Mesodermal cell (in vitro differentiated cells): ENCODE results near the gene GRAMD1B.

ENCODE experiments used
- H3K27ac ChIP-seq: 2 replicates; pipeline ENCODE4 v1.7.0; 2013; ENCODE audit warnings: mild to moderate bottlenecking, low read depth, low read length, moderate library complexity; ENCODE audit not compliant: severe bottlenecking
- H3K36me3 ChIP-seq: 2 replicates; pipeline ENCODE4 v1.7.1; 2013; ENCODE audit warnings: mild to moderate bottlenecking, low read length, moderate library complexity; ENCODE audit not compliant: control insufficient read depth, insufficient read depth
- H3K4me1 ChIP-seq: one replicate; pipeline ENCODE4 v1.7.1; 2013; ENCODE audit warnings: mild to moderate bottlenecking, low read length; ENCODE audit not compliant: insufficient read depth, control insufficient read depth, poor library complexity, severe bottlenecking
- H3K4me3 ChIP-seq: 2 replicates; pipeline ENCODE4 v1.7.0; 2013; ENCODE audit warnings: low read length, control low read depth, mild to moderate bottlenecking; ENCODE audit not compliant: insufficient read depth, poor library complexity, severe bottlenecking; ENCODE audit errors: extremely low read depth
- H3K9me3 ChIP-seq: 2 replicates; pipeline ENCODE4 v1.7.1; 2013; ENCODE audit warnings: mild to moderate bottlenecking, low read length, moderate library complexity; ENCODE audit not compliant: control insufficient read depth
- WGBS, 2 experiments: methylation state at CpG; one replicate each; pipeline ENCODE4 v1.1.5; 2013; ENCODE audit warnings: missing lambda C conversion rate in 2 of 2; ENCODE audit not compliant: insufficient coverage in 2 of 2; 5-methylcytosine and 5-hydroxymethylcytosine counted together

The GRAMD1B gene

DNA sequence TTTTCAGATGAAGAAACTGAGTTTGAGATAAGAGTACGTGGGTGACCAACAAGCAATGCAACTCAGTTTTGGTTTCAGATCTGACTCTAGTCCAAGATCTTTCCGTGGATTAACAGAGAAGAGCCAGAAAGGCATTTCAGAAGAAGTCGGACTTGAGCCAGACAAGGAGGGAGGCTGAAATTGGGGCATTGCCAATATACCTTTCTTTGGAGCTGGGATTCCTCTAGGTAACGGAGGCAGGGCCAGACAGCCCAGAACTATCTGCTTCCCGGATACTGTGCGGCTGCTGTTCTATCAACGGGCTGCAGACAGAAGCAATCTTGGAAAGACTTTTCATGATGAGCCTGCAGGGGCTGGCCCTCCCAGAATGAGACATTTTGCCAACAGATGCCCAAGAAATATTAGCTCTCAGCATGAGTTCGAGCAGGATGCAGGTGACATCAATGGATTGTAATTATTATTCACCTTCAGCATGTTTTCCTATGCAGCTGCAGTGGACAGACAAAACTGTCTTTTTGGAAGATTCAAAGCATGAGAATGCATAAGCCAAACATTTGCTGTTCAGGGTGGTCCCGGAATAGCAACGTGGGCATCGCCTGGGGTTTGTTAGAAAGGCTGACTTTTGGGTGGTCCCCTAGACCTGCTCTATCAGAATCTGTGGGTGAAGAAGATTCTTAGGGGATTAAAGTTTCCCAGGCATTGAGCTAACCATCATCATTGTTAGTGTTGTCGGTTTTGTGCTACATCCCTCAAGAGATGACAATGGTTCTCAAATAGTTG, 128.7 kb downstream of the GRAMD1B start:
- no peak overlapping the region for H3K27ac ChIP-seq

GRCh38 chr11:123559523-123559955, 129.5 kb downstream of the GRAMD1B start:
- H3K27ac ChIP-seq: no peak overlapping the region
- WGBS, 2 experiments: 79 to 82% methylated on average over 12 of the region's 13 CpGs
- peaks cover 3% of the 10 kb centered on the region for H3K4me1 ChIP-seq
- H3K36me3 ChIP-seq: no peaks in the 10 kb centered on the region
- H3K4me3 ChIP-seq: no peak overlapping the region
- H3K9me3 ChIP-seq: peaks cover 4% of the 10 kb centered on the region

More for the DNA sequence above, 128.7 kb downstream of the GRAMD1B start:
- 87 to 93% methylated on average over 11 of the region's 12 CpGs for WGBS, 2 experiments
- H3K4me3 ChIP-seq: no peak overlapping the region
- H3K9me3 ChIP-seq: peaks cover 4% of the 10 kb centered on the region
- peaks cover 3% of the 10 kb centered on the region for H3K4me1 ChIP-seq
- no peaks in the 10 kb centered on the region for H3K36me3 ChIP-seq

GRCh38 chr11:123560006-123560405, 129.9 kb downstream of the GRAMD1B start:
- no peak overlapping the region for H3K27ac ChIP-seq
- no peaks in the 10 kb centered on the region for H3K36me3 ChIP-seq
- H3K4me1 ChIP-seq: peaks cover 3% of the 10 kb centered on the region
- no peak overlapping the region for H3K4me3 ChIP-seq
- peaks cover under 1% of the 10 kb centered on the region for H3K9me3 ChIP-seq
- 79 to 80% methylated on average over 11 to 23 of the region's 23 CpGs for WGBS, 2 experiments

DNA sequence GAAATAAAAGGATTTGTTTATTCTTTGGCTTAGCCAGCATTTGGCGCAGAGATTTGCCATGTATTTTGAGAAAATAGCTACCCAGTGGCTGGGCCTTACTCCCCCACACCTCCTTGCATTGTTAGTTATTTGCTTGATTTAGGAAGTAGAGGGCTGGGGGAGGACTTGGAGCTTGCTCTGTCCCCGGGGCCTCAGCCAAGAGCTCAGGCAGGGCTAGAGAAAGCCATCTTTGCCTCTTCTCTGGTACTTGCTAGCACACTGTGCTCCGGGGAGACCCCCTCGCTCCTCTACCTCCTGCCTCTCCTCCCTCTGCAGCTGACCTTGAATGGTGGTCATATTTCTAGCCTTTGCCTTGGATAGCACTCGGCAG, 131.3 kb downstream of the GRAMD1B start:
- H3K27ac ChIP-seq: no peak overlapping the region
- no peaks in the 10 kb centered on the region for H3K9me3 ChIP-seq
- no peaks in the 10 kb centered on the region for H3K36me3 ChIP-seq
- no peak overlapping the region for H3K4me3 ChIP-seq
- H3K4me1 ChIP-seq: peaks cover 3% of the 10 kb centered on the region
- WGBS, 2 experiments: 40 to 82% methylated on average over 1 to 4 of the region's 5 CpGs

DNA sequence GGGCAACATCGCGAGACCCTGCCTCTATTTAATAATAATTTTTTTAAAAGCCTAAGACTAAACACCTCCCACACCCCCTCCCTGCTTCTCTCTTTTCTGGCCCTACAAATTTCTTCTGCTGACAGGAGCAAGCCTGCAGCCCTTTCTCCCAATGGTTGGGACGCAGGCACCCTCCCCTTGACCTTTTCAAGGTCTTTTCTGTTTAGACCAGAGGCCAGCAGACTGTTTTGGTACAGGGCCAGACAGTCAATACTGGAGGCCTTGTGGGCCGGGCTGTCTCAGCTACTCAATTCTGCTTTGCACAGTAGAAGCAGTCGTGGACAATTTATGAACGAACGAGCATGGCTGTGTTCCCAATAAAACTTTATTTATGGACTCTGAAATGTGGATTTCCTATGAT, 132.1 kb downstream of the GRAMD1B start:
- H3K4me3 ChIP-seq: no peak overlapping the region
- H3K9me3 ChIP-seq: no peaks in the 10 kb centered on the region
- no peaks in the 10 kb centered on the region for H3K36me3 ChIP-seq
- WGBS, 2 experiments: 88 to 89% methylated on average over 4 to 7 of the region's 7 CpGs
- H3K4me1 ChIP-seq: peaks cover 3% of the 10 kb centered on the region
- no peak overlapping the region for H3K27ac ChIP-seq

- Histone ChIP-seq H3K4me3 (no peak overlapping the region), H3K27ac (no peak overlapping the region), H3K36me3 (no peaks in the 10 kb centered on the region), H3K9me3 (no peaks in the 10 kb centered on the region), H3K4me1 (peaks cover 3% of the 10 kb centered on the region)
- 93% methylated on average over 7 to 8 of the region's 8 CpGs for WGBS, 2 experiments
Observed at GRCh38 chr11:123562829-123563228, 132.8 kb downstream of the GRAMD1B start.

DNA sequence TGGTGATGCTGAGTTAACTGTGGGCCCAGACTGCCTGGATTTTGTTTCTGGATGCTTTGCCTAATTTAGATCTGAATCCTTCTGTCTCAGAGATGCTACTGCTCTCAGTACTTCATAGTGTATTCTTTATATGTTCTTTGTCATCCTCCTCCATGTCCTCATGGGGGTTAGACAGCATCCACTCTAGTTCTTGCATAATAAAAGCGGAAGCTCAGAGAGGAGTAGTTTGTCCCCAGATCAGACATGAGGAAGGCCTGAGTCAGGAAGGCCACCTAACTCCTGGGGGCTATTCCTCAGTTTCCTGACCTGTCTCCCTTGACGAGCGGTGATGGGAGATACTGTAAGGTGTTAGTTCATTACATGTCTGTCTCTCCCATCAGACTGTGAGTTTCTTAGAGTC, 134.2 kb downstream of the GRAMD1B start:
- H3K27ac ChIP-seq: no peak overlapping the region
- WGBS, 2 experiments: 89% methylated on average over 1 of the region's 3 CpGs; no CpG with 5 or more reads in 1 of the 2 experiments

GRCh38 chr11:123566852-123567251, 136.8 kb downstream of the GRAMD1B start:
- Histone ChIP-seq H3K4me1 (no peaks in the 10 kb centered on the region), H3K9me3 (no peaks in the 10 kb centered on the region)

More for the DNA sequence above, 134.2 kb downstream of the GRAMD1B start:
- Histone ChIP-seq H3K4me1 (peaks cover 3% of the 10 kb centered on the region), H3K9me3 (no peaks in the 10 kb centered on the region), H3K36me3 (no peaks in the 10 kb centered on the region), H3K4me3 (no peak overlapping the region)

GRCh38 chr11:123567466-123567865, 137.4 kb downstream of the GRAMD1B start:
- 67% methylated on average over 1 of the region's 1 CpG for WGBS, 2 experiments
- Histone ChIP-seq H3K4me3 (no peak overlapping the region), H3K4me1 (no peaks in the 10 kb centered on the region), H3K9me3 (no peaks in the 10 kb centered on the region), H3K27ac (no peak overlapping the region), H3K36me3 (no peaks in the 10 kb centered on the region)

More at GRCh38 chr11:123566852-123567251, 136.8 kb downstream of the GRAMD1B start:
- no peak overlapping the region for H3K4me3 ChIP-seq
- 72 to 88% methylated on average over 3 to 4 of the region's 4 CpGs for WGBS, 2 experiments
- no peaks in the 10 kb centered on the region for H3K36me3 ChIP-seq
- no peak overlapping the region for H3K27ac ChIP-seq

DNA sequence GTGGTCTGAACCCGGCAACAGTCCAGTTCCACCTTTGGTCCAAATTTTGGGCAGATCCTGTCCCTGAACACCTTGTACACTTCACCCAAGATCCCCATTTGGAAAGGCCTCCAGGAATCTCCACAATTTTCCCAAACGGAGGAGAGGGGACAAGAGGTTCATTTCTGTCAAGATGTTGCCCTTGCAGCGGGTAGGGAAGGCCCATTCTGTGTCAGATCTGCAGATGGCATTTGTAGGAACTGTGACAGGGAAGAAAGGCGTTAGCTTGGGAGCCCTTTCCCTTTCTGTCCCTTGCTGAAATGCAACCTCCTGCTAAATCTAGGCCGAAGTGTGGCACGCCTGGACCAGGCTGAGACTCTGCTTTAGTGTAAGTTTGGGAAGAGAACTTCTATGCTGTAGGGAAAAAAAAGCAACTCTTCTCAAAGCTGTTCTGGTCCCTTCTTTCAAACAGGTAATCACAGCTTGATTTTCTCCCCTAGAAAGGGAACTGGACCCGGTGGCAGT, 138.3 kb downstream of the GRAMD1B start:
- Histone ChIP-seq H3K4me1 (no peaks in the 10 kb centered on the region), H3K9me3 (no peaks in the 10 kb centered on the region), H3K36me3 (no peaks in the 10 kb centered on the region), H3K27ac (no peak overlapping the region), H3K4me3 (no peak overlapping the region)
- WGBS, 2 experiments: 63 to 72% methylated on average over 3 to 7 of the region's 7 CpGs

DNA sequence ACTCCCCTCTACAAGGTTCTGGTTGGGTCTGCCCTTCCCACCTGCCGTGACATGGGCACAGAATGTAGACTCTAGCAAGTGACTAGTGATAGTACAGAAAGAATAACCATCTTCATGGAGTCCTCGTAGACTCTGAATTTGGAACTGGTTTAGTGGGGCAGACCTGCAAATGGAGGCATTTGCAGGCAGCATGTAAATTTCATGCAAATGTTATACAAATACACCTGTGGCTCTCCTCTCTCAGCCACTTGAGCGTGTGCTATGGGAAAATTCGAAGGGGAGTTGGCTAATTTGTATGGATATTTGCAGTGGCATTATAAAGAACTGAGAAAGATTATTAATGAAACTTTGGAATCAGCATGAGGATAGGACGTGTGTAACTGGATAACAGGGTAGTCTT, 139.3 kb downstream of the GRAMD1B start:
- Histone ChIP-seq H3K27ac (no peak overlapping the region), H3K4me3 (no peak overlapping the region), H3K4me1 (no peaks in the 10 kb centered on the region), H3K36me3 (no peaks in the 10 kb centered on the region), H3K9me3 (no peaks in the 10 kb centered on the region)
- 84 to 90% methylated on average over 3 to 5 of the region's 5 CpGs for WGBS, 2 experiments
